CD14-positive monocyte (primary cell): ENCODE measurements around the gene SCYL1. TPM values are rescaled to one million over a fixed set of nuclear protein-coding genes. Genes with fewer than 3 reads are reported as not detected.

Source experiments
- DNase-seq, 3 donors: peaks; one replicate each; pipeline ENCODE4 v3.0.0-alpha.2; 2011 to 2022
- H2AFZ ChIP-seq: 2 replicates; pipeline ENCODE4 v1.6.0; 2012; ENCODE audit warnings: mild to moderate bottlenecking, low read depth, low read length, inconsistent platforms; ENCODE audit not compliant: insufficient read depth, poor library complexity, severe bottlenecking
- H3K27ac ChIP-seq, 2 donors: 1 replicate in 1 of 2; 2 replicates in 1 of 2; pipeline ENCODE4 v1.5.1; 2012 to 2013; ENCODE audit warnings: low read length in 2 of 2, control low read depth in 1 of 2, inconsistent platforms in 1 of 2, low read depth in 1 of 2, mild to moderate bottlenecking in 1 of 2
- H3K27me3 ChIP-seq, 2 donors: one replicate each; pipeline versions ENCODE4 v1.6.0 to v1.6.1; 2011 to 2013; ENCODE audit warnings: low read length in 2 of 2; ENCODE audit not compliant: control insufficient read depth in 2 of 2, insufficient read depth in 2 of 2
- H3K36me3 ChIP-seq, 2 donors: replicated peaks in 1 of 2; 1 replicate in 1 of 2; 2 replicates in 1 of 2; pipeline versions ENCODE4 v1.5.1 to v1.6.1; 2012 to 2013; ENCODE audit warnings: low read length in 2 of 2, control low read depth in 1 of 2, inconsistent platforms in 1 of 2, mild to moderate bottlenecking in 1 of 2; ENCODE audit not compliant: insufficient read depth in 2 of 2, control insufficient read depth in 1 of 2
- H3K4me1 ChIP-seq, 2 donors: 1 replicate in 1 of 2; 2 replicates in 1 of 2; pipeline versions ENCODE4 v1.5.1 to v1.6.1; 2012 to 2013; ENCODE audit warnings: low read length in 2 of 2, control low read depth in 1 of 2, inconsistent platforms in 1 of 2, mild to moderate bottlenecking in 1 of 2, moderate library complexity in 1 of 2; ENCODE audit not compliant: insufficient read depth in 2 of 2, control insufficient read depth in 1 of 2
- H3K4me2 ChIP-seq: replicated peaks from 2 replicates; pipeline ENCODE3; 2012; ENCODE audit warnings: low read length, moderate library complexity, mild to moderate bottlenecking; ENCODE audit not compliant: poor library complexity, severe bottlenecking; ENCODE audit errors: extremely low read depth
- H3K4me3 ChIP-seq, 3 experiments: fragments of 200-600 bp in 1 of 3; sonication (generic) in 1 of 3; replicated peaks in 1 of 3; 1 replicate in 2 of 3; 2 replicates in 1 of 3; pipeline ENCODE4 v1.5.1; 2011 to 2013; ENCODE audit warnings: low read length in 3 of 3, mild to moderate bottlenecking in 3 of 3, control low read depth in 2 of 3, low read depth in 2 of 3, inconsistent platforms in 1 of 3, moderate library complexity in 1 of 3
- H3K79me2 ChIP-seq: 2 replicates; pipeline ENCODE4 v1.6.0; 2012; ENCODE audit warnings: mild to moderate bottlenecking, control low read depth, inconsistent platforms, low read length, moderate library complexity; ENCODE audit not compliant: insufficient read depth
- H3K9ac ChIP-seq: 2 replicates; pipeline ENCODE4 v1.6.0; 2017; ENCODE audit warnings: low read length, mild to moderate bottlenecking; ENCODE audit not compliant: insufficient read depth, poor library complexity, severe bottlenecking
- H3K9me3 ChIP-seq, 2 donors: replicated peaks in 1 of 2; 1 replicate in 1 of 2; 2 replicates in 1 of 2; pipeline versions ENCODE4 v1.5.1 to v1.6.1; 2012 to 2013; ENCODE audit warnings: low read length in 2 of 2, control low read depth in 1 of 2; ENCODE audit not compliant: control insufficient read depth in 1 of 2, insufficient read depth in 1 of 2
- H4K20me1 ChIP-seq: 2 replicates; pipeline ENCODE4 v1.6.0; 2012; ENCODE audit warnings: mild to moderate bottlenecking, low read length, control low read depth, moderate library complexity; ENCODE audit not compliant: insufficient read depth
- H3K27ac Mint-ChIP-seq, 7 donors: one replicate each; pipeline ENCODE4 v1.8.0; 2020; ENCODE audit warnings: mild to moderate bottlenecking in 7 of 7, mixed read lengths in 7 of 7, moderate library complexity in 6 of 7, inconsistent platforms in 2 of 7
- H3K27me3 Mint-ChIP-seq, 3 donors: one replicate each; pipeline ENCODE4 v1.8.0; 2021 to 2022; ENCODE audit warnings: low read depth in 3 of 3, mild to moderate bottlenecking in 3 of 3, mixed read lengths in 3 of 3, moderate library complexity in 3 of 3, inconsistent platforms in 1 of 3
- H3K36me3 Mint-ChIP-seq, 2 donors: one replicate each; pipeline ENCODE4 v1.8.0; 2020; ENCODE audit warnings: mixed read lengths in 2 of 2, inconsistent platforms in 1 of 2, mild to moderate bottlenecking in 1 of 2
- H3K4me1 Mint-ChIP-seq: one replicate; pipeline ENCODE4 v1.8.0; 2020; ENCODE audit warnings: mild to moderate bottlenecking, mixed read lengths
- H3K4me3 Mint-ChIP-seq, 2 donors: one replicate each; pipeline ENCODE4 v1.8.0; 2020; ENCODE audit warnings: mild to moderate bottlenecking in 2 of 2, mixed read lengths in 2 of 2, moderate library complexity in 1 of 2
- H3K9me3 Mint-ChIP-seq, 7 donors: one replicate each; pipeline ENCODE4 v1.8.0; 2020 to 2022; ENCODE audit warnings: mixed read lengths in 7 of 7, mild to moderate bottlenecking in 6 of 7, moderate library complexity in 6 of 7, inconsistent platforms in 2 of 7
- CTCF ChIP-seq: fragments of 200-600 bp; IDR thresholded peaks from one replicate; pipeline ENCODE4 v1.8.0; 2022; ENCODE audit warnings: antibody characterized with exemption, mild to moderate bottlenecking
- WGBS: methylation state at CpG from one replicate; pipeline ENCODE4 v1.1.5; 2013; ENCODE audit warnings: missing lambda C conversion rate; ENCODE audit not compliant: insufficient coverage; 5-methylcytosine and 5-hydroxymethylcytosine counted together
- intact Hi-C, 2 donors: fragments of 100-400 bp; cut with micrococcal nuclease; formaldehyde crosslinking; loops; one replicate each; pipeline versions ENCODE4 v1.15.0 to v1.15.1; 2023
- polyA plus RNA-seq, 3 donors: library from polyadenylated mRNA; depleted of rRNA in 1 of 3; unstranded in 2 of 3; stranded (reverse) in 1 of 3; fragments of 300-500 nt in 2 of 3; fragments of >200 nt in 1 of 3; fragmentation: Illumina TruSeq in 2 of 3; gene quantifications; 1 replicate in 2 of 3; 2 replicates in 1 of 3; pipeline ENCODE4 v1.2.3, GENCODE V29; 2012 to 2021

Gene SCYL1
- polyA plus RNA-seq, 3 donors = 18.6 to 71.6 (median 29.7) TPM

- Histone ChIP-seq H3K9me3 (no peaks in the 10 kb centered on the region), H4K20me1 (no peaks in the 10 kb centered on the region), H3K79me2 (peaks cover 46% of the 10 kb centered on the region), H3K4me3 (peak overlapping the region in 1 of 3 experiments; percentile 54), H2AFZ (no peak overlapping the region), H3K36me3 (no peaks in the 10 kb centered on the region), H3K27ac (peak overlapping the region in 1 of 2 donors; percentile 96), H3K4me1 (peaks cover 79 to 91% of the 10 kb centered on the region in 2 donors), H3K4me2 (peak overlapping the region; percentile 74), H3K9ac (no peak overlapping the region), H3K27me3 (no peaks in the 10 kb centered on the region)
- Mint-ChIP-seq H3K27me3 (peaks cover 0 to 3% (median 2%) of the 10 kb centered on the region in 3 donors), H3K4me1 (peaks cover 75% of the 10 kb centered on the region), H3K36me3 (no peaks in the 10 kb centered on the region), H3K9me3 (no peaks in the 10 kb centered on the region), H3K27ac (peak overlapping the region in 5 of 7 donors; percentile 96 to 99 (median 99)), H3K4me3 (no peak overlapping the region)
- intact Hi-C loops = no loop called here
- 78% methylated on average over 3 of the region's 3 CpGs for WGBS
- no peak for TF ChIP-seq CTCF
- no peak for DNase-seq
Measured at GRCh38 chr11:65491163-65491465, 33.8 kb upstream of the SCYL1 start.

- Histone ChIP-seq H3K27ac (peak overlapping the region; percentile 96 to 97), H3K27me3 (no peaks in the 10 kb centered on the region), H3K36me3 (no peaks in the 10 kb centered on the region), H3K4me3 (peak overlapping the region in 1 of 3 experiments; percentile 54), H3K9ac (peak overlapping the region; percentile 56), H4K20me1 (no peaks in the 10 kb centered on the region), H3K4me1 (peaks cover 84 to 95% of the 10 kb centered on the region in 2 donors), H3K9me3 (no peaks in the 10 kb centered on the region), H3K4me2 (peak overlapping the region; percentile 74), H3K79me2 (peaks cover 52% of the 10 kb centered on the region), H2AFZ (no peak overlapping the region)
- DNase-seq = peak; percentile 64 to 89 (median 81)
- peak overlapping the region in 6 of 7 donors; percentile 96 to 99 (median 99) for H3K27ac Mint-ChIP-seq
- intact Hi-C loops = loop anchor here in 1 of 2 donors (2.0 kb wide), 1 partner anchor 15 kb away; no protein-coding TSS in a partner anchor
- peaks cover 79% of the 10 kb centered on the region for H3K4me1 Mint-ChIP-seq
- no peak for TF ChIP-seq CTCF
- 18% methylated on average over 7 of the region's 17 CpGs for WGBS
- no peaks in the 10 kb centered on the region for H3K9me3 Mint-ChIP-seq
- H3K4me3 Mint-ChIP-seq = peak overlapping the region; percentile 75 to 83
- no peaks in the 10 kb centered on the region for H3K36me3 Mint-ChIP-seq
- peaks cover 0 to 3% (median 2%) of the 10 kb centered on the region in 3 donors for H3K27me3 Mint-ChIP-seq
Measured at GRCh38 chr11:65491614-65492386, 33.1 kb upstream of the SCYL1 start.
